Activated naive CD8-positive, alpha-beta T cell (primary cell): Measurements from ENCODE around the gene UFSP2.

ENCODE experiments used
- H3K27ac Mint-ChIP-seq: one replicate; pipeline ENCODE4 v1.8.0; 2021; ENCODE audit warnings: mixed read lengths
- H3K27me3 Mint-ChIP-seq: one replicate; pipeline ENCODE4 v1.8.0; 2021; ENCODE audit warnings: mixed read lengths
- H3K36me3 Mint-ChIP-seq: one replicate; pipeline ENCODE4 v1.8.0; 2021; ENCODE audit warnings: mixed read lengths
- H3K4me1 Mint-ChIP-seq: one replicate; pipeline ENCODE4 v1.8.0; 2021; ENCODE audit warnings: low read depth, mixed read lengths
- H3K4me3 Mint-ChIP-seq: one replicate; pipeline ENCODE4 v1.8.0; 2021; ENCODE audit warnings: mild to moderate bottlenecking, mixed read lengths
- H3K9me3 Mint-ChIP-seq: one replicate; pipeline ENCODE4 v1.8.0; 2021; ENCODE audit warnings: low read depth, mixed read lengths

Gene UFSP2

GRCh38 chr4:185425647-185426352 is at the start of gene UFSP2:
TSS of gene UFSP2 (minus strand) at chr4:185425964. CDS start at chr4:185425868, 96 bp downstream.
- peaks cover 29% of the 10 kb centered on the region for H3K4me1 Mint-ChIP-seq
- H3K4me3 Mint-ChIP-seq: peak within 1 kb of the TSS; percentile 91
- H3K27me3 Mint-ChIP-seq: peaks cover 2% of the 10 kb centered on the region
- peaks cover 10% of the 10 kb centered on the region for H3K36me3 Mint-ChIP-seq
- no peaks in the 10 kb centered on the region for H3K9me3 Mint-ChIP-seq
- H3K27ac Mint-ChIP-seq: peak within 1 kb of the TSS; percentile 99

GRCh38 chr4:185473247-185473646 is 47.5 kb upstream of the UFSP2 start:
- no peaks in the 10 kb centered on the region for H3K9me3 Mint-ChIP-seq
- H3K36me3 Mint-ChIP-seq: no peaks in the 10 kb centered on the region
- H3K4me1 Mint-ChIP-seq: peaks cover 10% of the 10 kb centered on the region
- H3K4me3 Mint-ChIP-seq: no peak overlapping the region
- peaks cover 13% of the 10 kb centered on the region for H3K27me3 Mint-ChIP-seq
- H3K27ac Mint-ChIP-seq: no peak overlapping the region

GRCh38 chr4:185472103-185472542 is 46.4 kb upstream of the UFSP2 start:
- Mint-ChIP-seq H3K9me3 (no peaks in the 10 kb centered on the region), H3K4me1 (peaks cover 10% of the 10 kb centered on the region), H3K36me3 (no peaks in the 10 kb centered on the region), H3K27ac (peak overlapping the region; percentile 66), H3K4me3 (peak overlapping the region; percentile 95), H3K27me3 (peaks cover 5% of the 10 kb centered on the region)

GRCh38 chr4:185471235-185472102 is 45.7 kb upstream of the UFSP2 start, which contains the start of gene CCDC110:
TSS of gene CCDC110 (minus strand) at chr4:185471733. CDS start at chr4:185471683, 50 bp downstream.
- H3K27ac Mint-ChIP-seq: peak within 1 kb of the TSS; percentile 66
- peaks cover 10% of the 10 kb centered on the region for H3K4me1 Mint-ChIP-seq
- H3K4me3 Mint-ChIP-seq: peak within 1 kb of the TSS; percentile 95
- H3K36me3 Mint-ChIP-seq: no peaks in the 10 kb centered on the region
- no peaks in the 10 kb centered on the region for H3K9me3 Mint-ChIP-seq
- no peaks in the 10 kb centered on the region for H3K27me3 Mint-ChIP-seq

- peak overlapping the region; percentile 84 for H3K4me3 Mint-ChIP-seq
- peaks cover 10% of the 10 kb centered on the region for H3K4me1 Mint-ChIP-seq
- H3K27ac Mint-ChIP-seq: no peak overlapping the region
- H3K36me3 Mint-ChIP-seq: no peaks in the 10 kb centered on the region
- H3K27me3 Mint-ChIP-seq: no peaks in the 10 kb centered on the region
- no peaks in the 10 kb centered on the region for H3K9me3 Mint-ChIP-seq
Observed at GRCh38 chr4:185470501-185471195, 44.9 kb upstream of the UFSP2 start.

- no peak overlapping the region for H3K27ac Mint-ChIP-seq
- no peaks in the 10 kb centered on the region for H3K27me3 Mint-ChIP-seq
- no peaks in the 10 kb centered on the region for H3K9me3 Mint-ChIP-seq
- H3K36me3 Mint-ChIP-seq: no peaks in the 10 kb centered on the region
- no peak overlapping the region for H3K4me3 Mint-ChIP-seq
- H3K4me1 Mint-ChIP-seq: peaks cover 10% of the 10 kb centered on the region
Observed at GRCh38 chr4:185469580-185470154, 43.9 kb upstream of the UFSP2 start.

GRCh38 chr4:185468999-185469398 is 43.2 kb upstream of the UFSP2 start:
- no peaks in the 10 kb centered on the region for H3K9me3 Mint-ChIP-seq
- no peaks in the 10 kb centered on the region for H3K27me3 Mint-ChIP-seq
- no peak overlapping the region for H3K27ac Mint-ChIP-seq
- H3K36me3 Mint-ChIP-seq: no peaks in the 10 kb centered on the region
- H3K4me3 Mint-ChIP-seq: no peak overlapping the region
- H3K4me1 Mint-ChIP-seq: peaks cover 10% of the 10 kb centered on the region

GRCh38 chr4:185467991-185468390 is 42.2 kb upstream of the UFSP2 start:
- Mint-ChIP-seq H3K4me1 (peaks cover 10% of the 10 kb centered on the region), H3K27ac (no peak overlapping the region), H3K4me3 (no peak overlapping the region), H3K27me3 (no peaks in the 10 kb centered on the region), H3K9me3 (no peaks in the 10 kb centered on the region), H3K36me3 (no peaks in the 10 kb centered on the region)

GRCh38 chr4:185467101-185467500 is 41.3 kb upstream of the UFSP2 start:
- no peaks in the 10 kb centered on the region for H3K9me3 Mint-ChIP-seq
- H3K4me1 Mint-ChIP-seq: peaks cover 8% of the 10 kb centered on the region
- no peak overlapping the region for H3K4me3 Mint-ChIP-seq
- H3K27ac Mint-ChIP-seq: no peak overlapping the region
- no peaks in the 10 kb centered on the region for H3K36me3 Mint-ChIP-seq
- H3K27me3 Mint-ChIP-seq: no peaks in the 10 kb centered on the region

GRCh38 chr4:185465707-185466106 is 39.9 kb upstream of the UFSP2 start:
- no peaks in the 10 kb centered on the region for H3K9me3 Mint-ChIP-seq
- no peak overlapping the region for H3K27ac Mint-ChIP-seq
- no peaks in the 10 kb centered on the region for H3K36me3 Mint-ChIP-seq
- no peaks in the 10 kb centered on the region for H3K27me3 Mint-ChIP-seq
- H3K4me1 Mint-ChIP-seq: peaks cover 5% of the 10 kb centered on the region
- no peak overlapping the region for H3K4me3 Mint-ChIP-seq

GRCh38 chr4:185464887-185465286 is 39.1 kb upstream of the UFSP2 start:
- H3K4me1 Mint-ChIP-seq: no peaks in the 10 kb centered on the region
- H3K27me3 Mint-ChIP-seq: no peaks in the 10 kb centered on the region
- H3K9me3 Mint-ChIP-seq: no peaks in the 10 kb centered on the region
- no peak overlapping the region for H3K4me3 Mint-ChIP-seq
- no peak overlapping the region for H3K27ac Mint-ChIP-seq
- H3K36me3 Mint-ChIP-seq: no peaks in the 10 kb centered on the region

- Mint-ChIP-seq H3K36me3 (no peaks in the 10 kb centered on the region), H3K27me3 (no peaks in the 10 kb centered on the region), H3K4me3 (no peak overlapping the region), H3K27ac (no peak overlapping the region), H3K4me1 (no peaks in the 10 kb centered on the region), H3K9me3 (no peaks in the 10 kb centered on the region)
Observed at GRCh38 chr4:185464183-185464582, 38.4 kb upstream of the UFSP2 start.

- Mint-ChIP-seq H3K36me3 (no peaks in the 10 kb centered on the region), H3K27me3 (peaks cover under 1% of the 10 kb centered on the region), H3K9me3 (no peaks in the 10 kb centered on the region), H3K4me3 (no peak overlapping the region), H3K27ac (no peak overlapping the region), H3K4me1 (no peaks in the 10 kb centered on the region)
Observed at GRCh38 chr4:185463541-185463940, 37.8 kb upstream of the UFSP2 start.

- no peaks in the 10 kb centered on the region for H3K9me3 Mint-ChIP-seq
- H3K27me3 Mint-ChIP-seq: peaks cover 2% of the 10 kb centered on the region
- no peaks in the 10 kb centered on the region for H3K4me1 Mint-ChIP-seq
- H3K36me3 Mint-ChIP-seq: no peaks in the 10 kb centered on the region
- no peak overlapping the region for H3K4me3 Mint-ChIP-seq
- H3K27ac Mint-ChIP-seq: no peak overlapping the region
Observed at GRCh38 chr4:185461565-185461964, 35.8 kb upstream of the UFSP2 start.
